Lower lobe of right lung (tissue), 2 donors: ENCODE data around the gene ANXA6. TPM values are rescaled to one million over a fixed set of nuclear protein-coding genes. Genes with fewer than 3 reads are reported as not detected.
A peak's percentile ranks its signal among the peaks of the same experiment; 100 is the strongest.

ENCODE experiments used
- ATAC-seq, 2 donors: fragments of 200-7000 bp; cut with Tn5 transposase; one replicate each; pipeline ENCODE4 v1.9.1; 2020 to 2022; ENCODE audit warnings: mild to moderate bottlenecking in 2 of 2, moderate library complexity in 2 of 2
- DNase-seq: peaks from one replicate; pipeline ENCODE4 v3.0.0-alpha.2; 2020
- H3K27ac ChIP-seq: fragments of 200-600 bp; one replicate; pipeline ENCODE4 v1.8.0; 2022
- H3K27me3 ChIP-seq: fragments of 200-600 bp; one replicate; pipeline ENCODE4 v1.8.0; 2022; ENCODE audit warnings: low read depth
- H3K36me3 ChIP-seq: fragments of 200-600 bp; one replicate; pipeline ENCODE4 v1.8.0; 2022; ENCODE audit warnings: mild to moderate bottlenecking
- H3K4me1 ChIP-seq: fragments of 200-600 bp; one replicate; pipeline ENCODE4 v1.8.0; 2022
- H3K4me3 ChIP-seq: fragments of 200-600 bp; one replicate; pipeline ENCODE4 v1.8.0; 2022; ENCODE audit warnings: mild to moderate bottlenecking
- H3K9me3 ChIP-seq: fragments of 200-600 bp; one replicate; pipeline ENCODE4 v1.8.0; 2022
- CTCF ChIP-seq: fragments of 200-600 bp; IDR thresholded peaks from one replicate; pipeline ENCODE4 v1.8.0; 2022; ENCODE audit warnings: antibody characterized with exemption, mild to moderate bottlenecking
- intact Hi-C: fragments of 100-400 bp; cut with DNase I; formaldehyde crosslinking; loops from one replicate; pipeline ENCODE4 v1.11.0; 2022
- long read RNA-seq: library from polyadenylated mRNA; unstranded; transcript quantifications from one replicate; pipeline ENCODE4 v2.0.0, GENCODE V29; 2021
- total RNA-seq: library from RNA; stranded (reverse); fragmentation: NEBNext Ultra II Directional; extraction: Animal tissue kit (Norgen Biotek cat#: 25700); gene quantifications from one replicate; pipeline ENCODE4 v1.2.1, GENCODE V29; 2021
- donor health status: DM: no; HTN: yes; CAD: no; lungs with severe emphysema.

Gene ANXA6
- total RNA-seq = 120 TPM
- long read RNA-seq, transcript ANXA6-201 (26 exons, 2,593 nt) = major isoform, 117 of 184 reads
- long read RNA-seq, partial matches to known transcripts = 25 of 184 reads
- long read RNA-seq, other reads (novel, unspliced or antisense) = 42 of 184 reads

- Histone ChIP-seq H3K36me3 (no peaks in the 10 kb centered on the region), H3K4me1 (peaks cover 42% of the 10 kb centered on the region)
Measured at GRCh38 chr5:151157426-151158286, at the start of gene ANXA6. TSS of gene ANXA6 (minus strand) at chr5:151157779. CDS start at chr5:151147901, 9,878 bp downstream.

GRCh38 chr5:151205411-151205810, 47.8 kb upstream of the ANXA6 start:
- no peak overlapping the region for H3K27ac ChIP-seq
- intact Hi-C loops = no loop called here
- no peak for ATAC-seq
- no peak for DNase-seq
- H3K27me3 ChIP-seq = no peaks in the 10 kb centered on the region
- no peak for TF ChIP-seq CTCF
- no peaks in the 10 kb centered on the region for H3K9me3 ChIP-seq
- peaks cover 27% of the 10 kb centered on the region for H3K36me3 ChIP-seq
- no peak overlapping the region for H3K4me3 ChIP-seq
- H3K4me1 ChIP-seq = peaks cover 41% of the 10 kb centered on the region

More at GRCh38 chr5:151157426-151158286, at the start of gene ANXA6:
- no peaks in the 10 kb centered on the region for H3K9me3 ChIP-seq
- H3K27ac ChIP-seq = peak within 1 kb of the TSS; percentile 84
- H3K4me3 ChIP-seq = peak within 1 kb of the TSS; percentile 63
- peak; percentile 92 for DNase-seq
- H3K27me3 ChIP-seq = no peaks in the 10 kb centered on the region
- intact Hi-C loops = loop anchor here (5.0 kb wide), 1 partner anchor 35 kb away; no protein-coding TSS in a partner anchor
- no peak for TF ChIP-seq CTCF
- ATAC-seq = peak; percentile 99 to 100

- intact Hi-C loops = no loop called here
- Histone ChIP-seq H3K4me1 (peaks cover 28% of the 10 kb centered on the region), H3K27me3 (no peaks in the 10 kb centered on the region), H3K27ac (no peak overlapping the region), H3K4me3 (no peak overlapping the region), H3K9me3 (no peaks in the 10 kb centered on the region), H3K36me3 (peaks cover 40% of the 10 kb centered on the region)
- ATAC-seq (no peak), DNase-seq (no peak)
- TF ChIP-seq CTCF = no peak
Measured at GRCh38 chr5:151204051-151204450, 46.5 kb upstream of the ANXA6 start.

GRCh38 chr5:151202381-151203139, 45.0 kb upstream of the ANXA6 start:
- Histone ChIP-seq H3K36me3 (peaks cover 55% of the 10 kb centered on the region), H3K4me3 (no peak overlapping the region), H3K27me3 (no peaks in the 10 kb centered on the region), H3K9me3 (no peaks in the 10 kb centered on the region), H3K4me1 (peaks cover 13% of the 10 kb centered on the region), H3K27ac (no peak overlapping the region)
- ATAC-seq = peak in 1 of 2 donors; percentile 46
- TF ChIP-seq CTCF = no peak
- no peak for DNase-seq
- intact Hi-C loops = no loop called here

GRCh38 chr5:151200913-151201595, 43.5 kb upstream of the ANXA6 start:
- Histone ChIP-seq H3K27ac (no peak overlapping the region), H3K27me3 (no peaks in the 10 kb centered on the region), H3K4me3 (no peak overlapping the region), H3K4me1 (peaks cover 16% of the 10 kb centered on the region), H3K9me3 (no peaks in the 10 kb centered on the region), H3K36me3 (peaks cover 66% of the 10 kb centered on the region)
- DNase-seq (no peak), ATAC-seq (no peak)
- no peak for TF ChIP-seq CTCF
- intact Hi-C loops = no loop called here
